ENCODE results near the gene KRTAP12-3.

The KRTAP12-3 gene

GRCh38 chr21:44617071-44617501 lies 40.6 kb upstream of the KRTAP12-3 start:
- no peak overlapping the region for H3K4me2 ChIP-seq
- H3K9ac ChIP-seq = no peak overlapping the region
- peaks cover 39% of the 10 kb centered on the region for H3K27me3 ChIP-seq (ENCODE audit: insufficient read depth, low read depth)
- no peak overlapping the region for H3K27ac ChIP-seq
- H4K20me1 ChIP-seq (ENCODE audit: insufficient read depth) = no peaks in the 10 kb centered on the region
- no peak for TF ChIP-seq CTCF (conservative IDR thresholded peaks at IDR 0.05; ENCODE audit: low read depth, low read length)
- no peaks in the 10 kb centered on the region for H3K4me1 ChIP-seq (ENCODE audit: low read depth, poor library complexity, severe bottlenecking)
- no peaks in the 10 kb centered on the region for H3K79me2 ChIP-seq (ENCODE audit: insufficient read depth, low read depth)
- H3K36me3 ChIP-seq (ENCODE audit: insufficient read depth) = no peaks in the 10 kb centered on the region
- no peak overlapping the region for H2AFZ ChIP-seq (ENCODE audit: low read depth)
- no peak overlapping the region for H3K4me3 ChIP-seq (IDR thresholded peaks at IDR 0.05; ENCODE audit: insufficient read depth, low read depth, low read length)

GRCh38 chr21:44618504-44618903 lies 39.2 kb upstream of the KRTAP12-3 start:
- Histone ChIP-seq H3K9ac (no peak overlapping the region), H2AFZ (ENCODE audit: low read depth) (no peak overlapping the region), H3K4me3 (IDR thresholded peaks at IDR 0.05; ENCODE audit: insufficient read depth, low read depth, low read length) (no peak overlapping the region), H3K4me1 (ENCODE audit: low read depth, poor library complexity, severe bottlenecking) (no peaks in the 10 kb centered on the region), H3K4me2 (no peak overlapping the region), H3K27ac (no peak overlapping the region), H4K20me1 (ENCODE audit: insufficient read depth) (no peaks in the 10 kb centered on the region), H3K27me3 (ENCODE audit: insufficient read depth, low read depth) (peaks cover 39% of the 10 kb centered on the region), H3K79me2 (ENCODE audit: insufficient read depth, low read depth) (no peaks in the 10 kb centered on the region), H3K36me3 (ENCODE audit: insufficient read depth) (no peaks in the 10 kb centered on the region)
- no peak for TF ChIP-seq CTCF (conservative IDR thresholded peaks at IDR 0.05; ENCODE audit: low read depth, low read length)

- Histone ChIP-seq H3K27ac (no peak overlapping the region), H3K4me3 (IDR thresholded peaks at IDR 0.05; ENCODE audit: insufficient read depth, low read depth, low read length) (no peak overlapping the region), H3K9ac (no peak overlapping the region), H3K4me1 (ENCODE audit: low read depth, poor library complexity, severe bottlenecking) (no peaks in the 10 kb centered on the region), H3K79me2 (ENCODE audit: insufficient read depth, low read depth) (no peaks in the 10 kb centered on the region), H3K4me2 (no peak overlapping the region), H3K27me3 (ENCODE audit: insufficient read depth, low read depth) (peaks cover 36% of the 10 kb centered on the region), H4K20me1 (ENCODE audit: insufficient read depth) (no peaks in the 10 kb centered on the region), H2AFZ (ENCODE audit: low read depth) (no peak overlapping the region), H3K36me3 (ENCODE audit: insufficient read depth) (no peaks in the 10 kb centered on the region)
- no peak for TF ChIP-seq CTCF (conservative IDR thresholded peaks at IDR 0.05; ENCODE audit: low read depth, low read length)
These were observed 38.8 kb upstream of the KRTAP12-3 start for GRCh38 chr21:44618909-44619308.

GRCh38 chr21:44619886-44620285 lies 37.8 kb upstream of the KRTAP12-3 start:
- Histone ChIP-seq H3K79me2 (ENCODE audit: insufficient read depth, low read depth) (no peaks in the 10 kb centered on the region), H3K36me3 (ENCODE audit: insufficient read depth) (no peaks in the 10 kb centered on the region), H3K9ac (no peak overlapping the region), H2AFZ (ENCODE audit: low read depth) (no peak overlapping the region), H3K27ac (no peak overlapping the region), H3K4me2 (no peak overlapping the region), H3K4me1 (ENCODE audit: low read depth, poor library complexity, severe bottlenecking) (no peaks in the 10 kb centered on the region), H3K4me3 (IDR thresholded peaks at IDR 0.05; ENCODE audit: insufficient read depth, low read depth, low read length) (no peak overlapping the region), H4K20me1 (ENCODE audit: insufficient read depth) (no peaks in the 10 kb centered on the region), H3K27me3 (ENCODE audit: insufficient read depth, low read depth) (peaks cover 33% of the 10 kb centered on the region)
- no peak for TF ChIP-seq CTCF (conservative IDR thresholded peaks at IDR 0.05; ENCODE audit: low read depth, low read length)
